Measurements from ENCODE around the gene UBQLN4. TPM values are rescaled to one million over a fixed set of nuclear protein-coding genes. Genes with fewer than 3 reads are reported as not detected.
A peak's percentile ranks its signal among the peaks of the same experiment; 100 is the strongest.
"Not testable (repeated sequence)": the region's sequence is repeated elsewhere in the genome, so short reads cannot be mapped to it uniquely, and the experiment has no call there.

The UBQLN4 gene
- total and polyA plus RNA-seq, 5 experiments from 2014 or later: 6.9 to 34.8 (median 9.7) TPM

- DNase-seq: no peak
- no peak overlapping the region for H3K27ac Mint-ChIP-seq
- POLR2A ChIA-PET: no interaction called here
- H3K4me1 Mint-ChIP-seq: peaks cover 0 to 16% (median 7%) of the 10 kb centered on the region in 4 donors
- H3K36me3 Mint-ChIP-seq: no peaks in the 10 kb centered on the region
- H3K4me3 Mint-ChIP-seq: peak overlapping the region in 2 of 10 donors; percentile 6 to 67
- peaks cover 7 to 18% (median 17%) of the 10 kb centered on the region in 5 donors for H3K27me3 Mint-ChIP-seq
- ATAC-seq: no peak
- no peaks in the 10 kb centered on the region for H3K9me3 Mint-ChIP-seq
These were observed 26.8 kb upstream of the UBQLN4 start for GRCh38 chr1:156080241-156080862.

DNA sequence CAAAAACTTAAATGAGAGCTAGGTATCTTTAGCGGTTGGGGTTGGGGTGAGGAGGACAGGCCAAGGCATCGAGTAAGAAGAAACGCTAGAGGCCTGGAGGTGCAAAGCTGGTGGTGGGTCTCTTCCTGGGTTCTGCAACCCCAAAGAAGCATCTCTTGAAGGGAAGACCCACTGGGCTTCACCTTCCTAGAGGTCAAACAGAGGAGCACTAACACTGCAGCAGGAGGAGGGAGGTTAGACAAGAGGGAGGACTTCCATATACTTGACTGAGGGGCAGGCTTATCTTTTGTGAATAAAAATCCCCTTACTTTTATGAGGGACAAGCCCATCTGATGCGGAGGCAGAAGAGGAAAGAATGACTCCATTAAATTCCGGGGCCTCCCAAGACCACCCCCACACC, 26.2 kb upstream of the UBQLN4 start:
- ATAC-seq: no peak
- Mint-ChIP-seq H3K4me3 (peak overlapping the region in 5 of 10 donors; percentile 6 to 81 (median 51)), H3K27me3 (peaks cover 5 to 13% (median 11%) of the 10 kb centered on the region in 5 donors), H3K36me3 (no peaks in the 10 kb centered on the region), H3K27ac (peak overlapping the region in 1 of 10 donors; percentile 25), H3K4me1 (peaks cover 0 to 16% (median 7%) of the 10 kb centered on the region in 4 donors), H3K9me3 (no peaks in the 10 kb centered on the region)
- POLR2A ChIA-PET: no interaction called here
- no peak for DNase-seq

- POLR2A ChIA-PET: no interaction called here
- peak overlapping the region in 3 of 10 donors; percentile 0 to 58 (median 58) for H3K27ac Mint-ChIP-seq
These were observed 25.1 kb upstream of the UBQLN4 start for GRCh38 chr1:156078728-156079127.

GRCh38 chr1:156077430-156077760, 23.8 kb upstream of the UBQLN4 start:
- POLR2A ChIA-PET: no interaction called here
- ATAC-seq (no peak), DNase-seq (no peak)
- peak overlapping the region in 1 of 10 donors; percentile 18 for H3K4me3 Mint-ChIP-seq
- H3K4me1 Mint-ChIP-seq: peaks cover 0 to 6% (median 3%) of the 10 kb centered on the region in 4 donors
- no peaks in the 10 kb centered on the region for H3K9me3 Mint-ChIP-seq
- H3K36me3 Mint-ChIP-seq: no peaks in the 10 kb centered on the region
- H3K27me3 Mint-ChIP-seq: peaks cover 0 to 5% (median 0%) of the 10 kb centered on the region in 5 donors
- H3K27ac Mint-ChIP-seq: peak overlapping the region in 1 of 10 donors; percentile 2

More at GRCh38 chr1:156078728-156079127, 25.1 kb upstream of the UBQLN4 start:
- H3K27me3 Mint-ChIP-seq: peaks cover 2 to 8% (median 4%) of the 10 kb centered on the region in 5 donors
- H3K4me3 Mint-ChIP-seq: peak overlapping the region in 3 of 10 donors; percentile 22 to 66 (median 57)
- DNase-seq (no peak), ATAC-seq (no peak)
- H3K9me3 Mint-ChIP-seq: no peaks in the 10 kb centered on the region
- peaks cover 0 to 13% (median 7%) of the 10 kb centered on the region in 4 donors for H3K4me1 Mint-ChIP-seq
- H3K36me3 Mint-ChIP-seq: no peaks in the 10 kb centered on the region

GRCh38 chr1:156076609-156077429, 23.2 kb upstream of the UBQLN4 start:
- H3K4me1 Mint-ChIP-seq: peaks cover 0 to 5% (median 2%) of the 10 kb centered on the region in 4 donors
- H3K36me3 Mint-ChIP-seq: no peaks in the 10 kb centered on the region
- peak in 1 of 2 donors; percentile 22 for ATAC-seq

GRCh38 chr1:156075775-156076204, 22.2 kb upstream of the UBQLN4 start:
- Mint-ChIP-seq H3K4me1 (peaks cover 0 to 2% (median under 1%) of the 10 kb centered on the region in 4 donors), H3K27me3 (peaks cover 0 to 5% (median 0%) of the 10 kb centered on the region in 5 donors), H3K36me3 (no peaks in the 10 kb centered on the region), H3K4me3 (peak overlapping the region in 1 of 10 donors; percentile 22), H3K27ac (no peak overlapping the region), H3K9me3 (no peaks in the 10 kb centered on the region)
- ATAC-seq (no peak), DNase-seq (no peak)
- POLR2A ChIA-PET: no interaction called here

More at GRCh38 chr1:156076609-156077429, 23.2 kb upstream of the UBQLN4 start:
- Mint-ChIP-seq H3K9me3 (no peaks in the 10 kb centered on the region), H3K27me3 (peaks cover 0 to 5% (median 0%) of the 10 kb centered on the region in 5 donors), H3K4me3 (peak overlapping the region in 6 of 10 donors; percentile 18 to 77 (median 42)), H3K27ac (peak overlapping the region in 1 of 10 donors; percentile 24)
- POLR2A ChIA-PET: no interaction called here
- DNase-seq: no peak

GRCh38 chr1:156075162-156075561, 21.6 kb upstream of the UBQLN4 start:
- no peak overlapping the region for H3K4me3 Mint-ChIP-seq
- H3K4me1 Mint-ChIP-seq: peaks cover 0 to 2% (median under 1%) of the 10 kb centered on the region in 4 donors
- H3K36me3 Mint-ChIP-seq: no peaks in the 10 kb centered on the region
- POLR2A ChIA-PET: no interaction called here
- DNase-seq (no peak), ATAC-seq (no peak)
- H3K27ac Mint-ChIP-seq: no peak overlapping the region
- peaks cover 0 to 5% (median 0%) of the 10 kb centered on the region in 5 donors for H3K27me3 Mint-ChIP-seq
- no peaks in the 10 kb centered on the region for H3K9me3 Mint-ChIP-seq

DNA sequence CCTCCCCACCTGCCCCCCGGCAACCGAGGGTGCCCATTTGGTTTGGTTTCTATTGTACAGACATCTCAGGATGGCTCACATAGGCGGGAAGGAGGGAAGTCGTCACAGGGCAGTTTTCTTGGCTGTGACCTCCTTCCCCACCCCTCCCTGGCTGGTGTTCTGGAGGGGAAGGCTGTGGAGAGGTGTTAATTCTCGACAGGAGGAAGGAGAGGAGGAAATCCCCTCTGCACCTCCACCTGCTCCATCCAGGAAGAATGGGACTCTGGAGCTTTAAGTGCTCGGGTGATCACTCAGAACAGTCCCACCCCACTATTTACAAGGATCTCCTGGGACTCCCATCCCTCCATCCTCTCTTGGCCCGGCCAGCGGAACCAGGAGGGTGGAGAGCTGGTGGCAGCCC, 21.1 kb upstream of the UBQLN4 start:
- no peak overlapping the region for H3K27ac Mint-ChIP-seq

GRCh38 chr1:156073740-156074139, 20.1 kb upstream of the UBQLN4 start:
- H3K4me1 Mint-ChIP-seq: peaks cover 0 to 2% (median under 1%) of the 10 kb centered on the region in 4 donors
- no peaks in the 10 kb centered on the region for H3K9me3 Mint-ChIP-seq
- H3K27me3 Mint-ChIP-seq: peaks cover 0 to 5% (median 0%) of the 10 kb centered on the region in 5 donors
- peak overlapping the region in 1 of 10 donors; percentile 9 for H3K27ac Mint-ChIP-seq
- no peak for DNase-seq
- POLR2A ChIA-PET: no interaction called here
- ATAC-seq: no peak
- H3K4me3 Mint-ChIP-seq: no peak overlapping the region
- no peaks in the 10 kb centered on the region for H3K36me3 Mint-ChIP-seq

More for the DNA sequence above, 21.1 kb upstream of the UBQLN4 start:
- DNase-seq: no peak
- no peak for ATAC-seq
- H3K9me3 Mint-ChIP-seq: no peaks in the 10 kb centered on the region
- POLR2A ChIA-PET: no interaction called here
- H3K4me3 Mint-ChIP-seq: no peak overlapping the region
- no peaks in the 10 kb centered on the region for H3K36me3 Mint-ChIP-seq
- H3K4me1 Mint-ChIP-seq: peaks cover 0 to 2% (median under 1%) of the 10 kb centered on the region in 4 donors
- peaks cover 0 to 5% (median 0%) of the 10 kb centered on the region in 5 donors for H3K27me3 Mint-ChIP-seq

GRCh38 chr1:156073110-156073687, 19.6 kb upstream of the UBQLN4 start:
- Mint-ChIP-seq H3K36me3 (no peaks in the 10 kb centered on the region), H3K4me3 (no peak overlapping the region), H3K9me3 (no peaks in the 10 kb centered on the region), H3K27ac (peak overlapping the region in 1 of 10 donors; percentile 9), H3K4me1 (peaks cover 0 to 2% (median under 1%) of the 10 kb centered on the region in 4 donors), H3K27me3 (peaks cover 0 to 5% (median 0%) of the 10 kb centered on the region in 5 donors)
- POLR2A ChIA-PET: interaction anchor here (1.0 kb wide), 1 partner anchor 14 kb away, joined by 3 read pairs; no protein-coding TSS in a partner anchor
- DNase-seq (no peak), ATAC-seq (no peak)

- Mint-ChIP-seq H3K4me3 (no peak overlapping the region), H3K36me3 (no peaks in the 10 kb centered on the region), H3K4me1 (peaks cover 0 to 3% (median under 1%) of the 10 kb centered on the region in 4 donors), H3K27ac (peak overlapping the region in 1 of 10 donors; percentile 34), H3K9me3 (no peaks in the 10 kb centered on the region), H3K27me3 (peaks cover 0 to 1% (median 0%) of the 10 kb centered on the region in 5 donors)
- POLR2A ChIA-PET: interaction anchor here (1.0 kb wide), 1 partner anchor 13 kb away, joined by 3 read pairs; no protein-coding TSS in a partner anchor
- ATAC-seq (no peak), DNase-seq (no peak)
These were observed 18.7 kb upstream of the UBQLN4 start for GRCh38 chr1:156072251-156072650.

GRCh38 chr1:156071332-156071816, 17.8 kb upstream of the UBQLN4 start:
- ATAC-seq, H3K36me3 Mint-ChIP-seq, H3K4me3 Mint-ChIP-seq, POLR2A ChIA-PET, DNase-seq, H3K9me3 Mint-ChIP-seq, H3K4me1 Mint-ChIP-seq, H3K27me3 Mint-ChIP-seq, H3K27ac Mint-ChIP-seq: not testable (repeated sequence)
